ENCODE data around the gene PLCL2.

The PLCL2 gene

GRCh38 chr3:17044855-17045254 is 160.1 kb downstream of the PLCL2 start:
- DNase-seq (ENCODE audit: low read depth in 2 of 2) = no peak

- no peak for DNase-seq (ENCODE audit: low read depth in 2 of 2)
These were observed 160.9 kb downstream of the PLCL2 start for GRCh38 chr3:17045705-17046104.

GRCh38 chr3:17046623-17047022 is 161.9 kb downstream of the PLCL2 start:
- DNase-seq (ENCODE audit: low read depth in 2 of 2) = no peak

- no peak for DNase-seq (ENCODE audit: low read depth in 2 of 2)
These were observed 162.4 kb downstream of the PLCL2 start for GRCh38 chr3:17047162-17047561.

- DNase-seq (ENCODE audit: low read depth in 2 of 2) = no peak
These were observed 163.1 kb downstream of the PLCL2 start for GRCh38 chr3:17047894-17048293.

- DNase-seq (ENCODE audit: low read depth in 2 of 2) = no peak
These were observed 165.3 kb downstream of the PLCL2 start for GRCh38 chr3:17050071-17050470.

GRCh38 chr3:17050506-17050905 is 165.8 kb downstream of the PLCL2 start:
- DNase-seq (ENCODE audit: low read depth in 2 of 2) = no peak

- DNase-seq (ENCODE audit: low read depth in 2 of 2) = no peak
These were observed 167.6 kb downstream of the PLCL2 start for GRCh38 chr3:17052363-17052762.

- DNase-seq (ENCODE audit: low read depth in 2 of 2) = no peak
These were observed 169.7 kb downstream of the PLCL2 start for GRCh38 chr3:17054301-17054981.

GRCh38 chr3:17054982-17055343 is 170.2 kb downstream of the PLCL2 start:
- no peak for DNase-seq (ENCODE audit: low read depth in 2 of 2)

- DNase-seq (ENCODE audit: low read depth in 2 of 2) = no peak
These were observed 170.9 kb downstream of the PLCL2 start for GRCh38 chr3:17055374-17056276.

GRCh38 chr3:17057321-17057720 is 172.6 kb downstream of the PLCL2 start:
- no peak for DNase-seq (ENCODE audit: low read depth in 2 of 2)

- DNase-seq (ENCODE audit: low read depth in 2 of 2) = no peak
These were observed 175.3 kb downstream of the PLCL2 start for GRCh38 chr3:17059989-17060550.

- DNase-seq (ENCODE audit: low read depth in 2 of 2) = no peak
These were observed 176.2 kb downstream of the PLCL2 start for GRCh38 chr3:17061005-17061404.

GRCh38 chr3:17062736-17063135 is 178.0 kb downstream of the PLCL2 start:
- DNase-seq (ENCODE audit: low read depth in 2 of 2) = no peak

GRCh38 chr3:17063596-17063995 is 178.8 kb downstream of the PLCL2 start:
- no peak for DNase-seq (ENCODE audit: low read depth in 2 of 2)

GRCh38 chr3:17065315-17065714 is 180.6 kb downstream of the PLCL2 start:
- no peak for DNase-seq (ENCODE audit: low read depth in 2 of 2)

- no peak for DNase-seq (ENCODE audit: low read depth in 2 of 2)
These were observed 181.1 kb downstream of the PLCL2 start for GRCh38 chr3:17065881-17066280.

GRCh38 chr3:17069754-17070153 is 185.0 kb downstream of the PLCL2 start:
- no peak for DNase-seq (ENCODE audit: low read depth in 2 of 2)

GRCh38 chr3:17070161-17070959 is 185.6 kb downstream of the PLCL2 start:
- no peak for DNase-seq (ENCODE audit: low read depth in 2 of 2)

- DNase-seq (ENCODE audit: low read depth in 2 of 2) = no peak
These were observed 189.8 kb downstream of the PLCL2 start for GRCh38 chr3:17074559-17074958.

GRCh38 chr3:17075358-17075757 is 190.6 kb downstream of the PLCL2 start:
- no peak for DNase-seq (ENCODE audit: low read depth in 2 of 2)

Measured in stimulated activated CD8-positive, alpha-beta memory T cell treated with anti-CD3 and anti-CD28 coated beads, Interleukin-2, amount 100 ng/mL, for 1 hour (primary cell).